C4-2B (cell line): ENCODE results near the gene CYP2W1.

Source experiments
- CTCF ChIP-seq: fragments of 450-650 bp; conservative IDR thresholded peaks from 2 replicates; pipeline ENCODE4 v1.5.1; 2017; ENCODE audit warnings: mild to moderate bottlenecking
- ZFX ChIP-seq: fragments of 450-650 bp; IDR thresholded peaks from 2 replicates; pipeline ENCODE4 v1.6.1; 2017

- TF ChIP-seq CTCF (no peak), ZFX (no peak)
These were observed 2.1 kb downstream of the CYP2W1 start for GRCh38 chr7:985127-985416.
